OCI-LY1 (cell line): ENCODE data around the gene GNAI2.

Experiments
- CTCF ChIP-seq: fragments of 200-600 bp; sonication (generic), shearing (Covaris generic); IDR thresholded peaks from 2 replicates; pipeline ENCODE4 v1.5.1; 2017; ENCODE audit warnings: mild to moderate bottlenecking, antibody characterized with exemption, low read length, moderate library complexity, mixed read lengths
- EZH2 ChIP-seq: fragments of 200-600 bp; sonication (generic), shearing (Covaris generic); IDR thresholded peaks from 2 replicates; pipeline ENCODE4 v1.8.0; 2017; ENCODE audit warnings: borderline replicate concordance, mixed run types, mild to moderate bottlenecking, antibody characterized with exemption, low read length, moderate library complexity, mixed read lengths

DNA sequence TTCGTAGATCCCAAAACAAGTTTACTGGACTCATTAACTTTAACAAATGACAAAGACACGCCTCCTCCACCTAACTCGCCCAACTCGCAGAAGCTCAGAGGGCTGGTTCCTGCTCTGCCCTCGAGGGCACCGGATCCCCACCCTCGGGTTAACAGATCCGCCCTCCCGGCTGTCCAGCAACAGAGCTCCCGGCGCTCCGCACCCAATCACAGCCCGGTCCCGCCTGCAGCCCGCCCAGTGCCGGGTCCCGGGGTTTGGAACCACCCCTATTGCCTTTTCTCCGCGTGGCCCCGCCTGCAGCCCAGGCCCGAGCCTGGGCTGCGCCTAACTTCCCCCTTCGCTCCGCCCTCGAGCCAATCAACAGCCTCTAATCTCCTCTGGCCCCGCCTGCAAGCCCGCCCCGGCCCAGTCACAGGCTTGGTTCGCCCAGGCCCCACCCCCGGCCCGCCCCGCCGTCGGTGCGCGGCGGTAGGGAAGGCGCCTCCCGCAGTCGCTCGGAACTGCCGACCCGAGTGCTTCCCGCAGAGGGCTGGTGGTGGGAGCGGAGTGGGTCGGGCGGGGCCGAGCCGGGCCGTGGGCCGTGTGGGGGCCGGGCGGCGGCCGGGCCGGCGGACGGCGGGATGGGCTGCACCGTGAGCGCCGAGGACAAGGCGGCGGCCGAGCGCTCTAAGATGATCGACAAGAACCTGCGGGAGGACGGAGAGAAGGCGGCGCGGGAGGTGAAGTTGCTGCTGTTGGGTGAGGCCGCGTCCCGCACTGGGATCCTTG lies at the start of gene GNAI2:
- no peak for TF ChIP-seq CTCF
- TF ChIP-seq EZH2, result no peak
